Natural killer cell (primary cell): ENCODE measurements around the gene MTCH1. TPM values are rescaled to one million over a fixed set of nuclear protein-coding genes. Genes with fewer than 3 reads are reported as not detected.

Experiments used
- ATAC-seq, 3 donors: fragments of 150-1000 bp in 2 of 3; fragments of 200-7000 bp in 1 of 3; cut with Tn5 transposase; 1 replicate in 1 of 3; 2 replicates in 2 of 3; pipeline ENCODE4 v1.10.0; 2021; ENCODE audit warnings: mild to moderate bottlenecking in 2 of 3, moderate library complexity in 2 of 3
- DNase-seq, 2 donors: peaks; one replicate each; pipeline versions ENCODE4 v3.0.0 to v3.0.0-alpha.2; 2013 to 2021; ENCODE audit warnings: mixed read lengths in 1 of 2
- H3K27ac ChIP-seq: one replicate; pipeline ENCODE4 v1.5.1; 2013; ENCODE audit warnings: mild to moderate bottlenecking, low read length
- H3K27me3 ChIP-seq: one replicate; pipeline ENCODE4 v1.6.1; 2013; ENCODE audit warnings: low read length; ENCODE audit not compliant: control insufficient read depth, insufficient read depth
- H3K36me3 ChIP-seq: one replicate; pipeline ENCODE4 v1.6.1; 2013; ENCODE audit warnings: low read length; ENCODE audit not compliant: control insufficient read depth, insufficient read depth
- H3K4me1 ChIP-seq: one replicate; pipeline ENCODE4 v1.6.1; 2013; ENCODE audit warnings: low read length; ENCODE audit not compliant: control insufficient read depth, insufficient read depth
- H3K4me3 ChIP-seq: one replicate; pipeline ENCODE4 v1.5.1; 2013; ENCODE audit warnings: low read length
- H3K9me3 ChIP-seq: one replicate; pipeline ENCODE4 v1.6.1; 2013; ENCODE audit warnings: low read length; ENCODE audit not compliant: control insufficient read depth, insufficient read depth
- H3K27ac Mint-ChIP-seq, 2 donors: one replicate each; pipeline ENCODE4 v1.8.0; 2022; ENCODE audit warnings: mild to moderate bottlenecking in 2 of 2, mixed read lengths in 2 of 2, moderate library complexity in 1 of 2
- H3K27me3 Mint-ChIP-seq, 2 donors: one replicate each; pipeline ENCODE4 v1.8.0; 2022; ENCODE audit warnings: low read depth in 2 of 2, mixed read lengths in 2 of 2
- H3K36me3 Mint-ChIP-seq: one replicate; pipeline ENCODE4 v1.8.0; 2022; ENCODE audit warnings: mixed read lengths
- H3K4me1 Mint-ChIP-seq, 2 donors: one replicate each; pipeline ENCODE4 v1.8.0; 2022; ENCODE audit warnings: mixed read lengths in 2 of 2
- H3K4me3 Mint-ChIP-seq: one replicate; pipeline ENCODE4 v1.8.0; 2022; ENCODE audit warnings: mild to moderate bottlenecking, moderate library complexity, mixed read lengths
- H3K9me3 Mint-ChIP-seq, 2 donors: one replicate each; pipeline ENCODE4 v1.8.0; 2022; ENCODE audit warnings: mixed read lengths in 2 of 2
- WGBS: methylation state at CpG from one replicate; pipeline ENCODE4 v1.1.7; 2013; ENCODE audit warnings: missing lambda C conversion rate; ENCODE audit not compliant: insufficient coverage; 5-methylcytosine and 5-hydroxymethylcytosine counted together
- intact Hi-C: fragments of 100-400 bp; cut with micrococcal nuclease; formaldehyde crosslinking; loops from one replicate; pipeline ENCODE4 v1.14.2; 2022
- total RNA-seq, 4 donors: library from RNA; stranded (reverse); fragments of 120-200 nt in 1 of 4; gene quantifications; one replicate each; pipeline versions ENCODE4 v1.2.3 to v1.2.4, GENCODE V29; 2013 to 2022
- TF ChIP-seq, protein P1 (sequence below): fragments of 200-600 bp; IDR thresholded peaks from one replicate; pipeline ENCODE4 v1.8.0; 2022; ENCODE audit warnings: antibody characterized with exemption

Gene MTCH1
- total RNA-seq, 3 donors from 2014 or later (not counting 1 experiment from before 2014, with no cell fraction given), result 158 to 180 (median 162) TPM

- no peaks in the 10 kb centered on the region for H3K27me3 Mint-ChIP-seq
Measured at GRCh38 chr6:37005061-37005810, 19.2 kb upstream of the MTCH1 start, which contains the start of gene FGD2. Gene FGD2 (plus strand): TSS chr6:37005655. CDS start chr6:37005818, 163 bp downstream.

GRCh38 chr6:37004044-37004980 lies 18.3 kb upstream of the MTCH1 start:
- ATAC-seq (no peak), DNase-seq (no peak)
- Histone ChIP-seq H3K27ac (peak overlapping the region; percentile 69), H3K27me3 (no peaks in the 10 kb centered on the region), H3K36me3 (no peaks in the 10 kb centered on the region), H3K4me3 (no peak overlapping the region), H3K4me1 (peaks cover 45% of the 10 kb centered on the region), H3K9me3 (no peaks in the 10 kb centered on the region)
- 71% methylated on average over 11 of the region's 11 CpGs for WGBS
- peaks cover 22 to 28% of the 10 kb centered on the region in 2 donors for H3K4me1 Mint-ChIP-seq
- no peak overlapping the region for H3K4me3 Mint-ChIP-seq
- no peaks in the 10 kb centered on the region for H3K36me3 Mint-ChIP-seq
- no peaks in the 10 kb centered on the region for H3K9me3 Mint-ChIP-seq
- H3K27ac Mint-ChIP-seq, result no peak overlapping the region
- intact Hi-C loops, result no loop called here
- peaks cover 0 to 3% of the 10 kb centered on the region in 2 donors for H3K27me3 Mint-ChIP-seq
- TF ChIP-seq, protein P1, sequence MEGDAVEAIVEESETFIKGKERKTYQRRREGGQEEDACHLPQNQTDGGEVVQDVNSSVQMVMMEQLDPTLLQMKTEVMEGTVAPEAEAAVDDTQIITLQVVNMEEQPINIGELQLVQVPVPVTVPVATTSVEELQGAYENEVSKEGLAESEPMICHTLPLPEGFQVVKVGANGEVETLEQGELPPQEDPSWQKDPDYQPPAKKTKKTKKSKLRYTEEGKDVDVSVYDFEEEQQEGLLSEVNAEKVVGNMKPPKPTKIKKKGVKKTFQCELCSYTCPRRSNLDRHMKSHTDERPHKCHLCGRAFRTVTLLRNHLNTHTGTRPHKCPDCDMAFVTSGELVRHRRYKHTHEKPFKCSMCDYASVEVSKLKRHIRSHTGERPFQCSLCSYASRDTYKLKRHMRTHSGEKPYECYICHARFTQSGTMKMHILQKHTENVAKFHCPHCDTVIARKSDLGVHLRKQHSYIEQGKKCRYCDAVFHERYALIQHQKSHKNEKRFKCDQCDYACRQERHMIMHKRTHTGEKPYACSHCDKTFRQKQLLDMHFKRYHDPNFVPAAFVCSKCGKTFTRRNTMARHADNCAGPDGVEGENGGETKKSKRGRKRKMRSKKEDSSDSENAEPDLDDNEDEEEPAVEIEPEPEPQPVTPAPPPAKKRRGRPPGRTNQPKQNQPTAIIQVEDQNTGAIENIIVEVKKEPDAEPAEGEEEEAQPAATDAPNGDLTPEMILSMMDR, result no peak

More at GRCh38 chr6:37005061-37005810, 19.2 kb upstream of the MTCH1 start, which contains the start of gene FGD2:
- Mint-ChIP-seq H3K4me1 (peaks cover 22 to 28% of the 10 kb centered on the region in 2 donors), H3K9me3 (no peaks in the 10 kb centered on the region), H3K27ac (peak within 1 kb of the TSS; percentile 56 to 68), H3K4me3 (peak within 1 kb of the TSS; percentile 65), H3K36me3 (no peaks in the 10 kb centered on the region)
- TF ChIP-seq, protein P1, result no peak
- Histone ChIP-seq H3K27ac (peak within 1 kb of the TSS; percentile 69), H3K9me3 (no peaks in the 10 kb centered on the region), H3K4me1 (peaks cover 45% of the 10 kb centered on the region), H3K36me3 (peaks cover under 1% of the 10 kb centered on the region), H3K27me3 (no peaks in the 10 kb centered on the region), H3K4me3 (peak within 1 kb of the TSS; percentile 60)
- intact Hi-C loops, result no loop called here
- DNase-seq, result no peak
- peak; percentile 46 to 71 (median 66) for ATAC-seq
- 43% methylated on average over 14 of the region's 14 CpGs for WGBS

- H3K27ac Mint-ChIP-seq, result no peak overlapping the region
- no peaks in the 10 kb centered on the region for H3K9me3 ChIP-seq
- H3K36me3 Mint-ChIP-seq, result no peaks in the 10 kb centered on the region
- H3K27me3 Mint-ChIP-seq, result peaks cover 8% of the 10 kb centered on the region in 2 donors
- no peaks in the 10 kb centered on the region for H3K27me3 ChIP-seq
- no peak overlapping the region for H3K4me3 Mint-ChIP-seq
- no peak for ATAC-seq
- H3K27ac ChIP-seq, result no peak overlapping the region
- intact Hi-C loops, result no loop called here
- 90% methylated on average over 4 of the region's 4 CpGs for WGBS
- peaks cover 4% of the 10 kb centered on the region for H3K4me1 ChIP-seq
- H3K4me3 ChIP-seq, result no peak overlapping the region
- no peaks in the 10 kb centered on the region for H3K9me3 Mint-ChIP-seq
- no peak for DNase-seq
- TF ChIP-seq, protein P1, result no peak
- H3K36me3 ChIP-seq, result no peaks in the 10 kb centered on the region
- H3K4me1 Mint-ChIP-seq, result no peaks in the 10 kb centered on the region
Measured at GRCh38 chr6:36999751-37000125, 13.7 kb upstream of the MTCH1 start.
